ENCODE results near the gene CPNE4. TPM values are rescaled to one million over a fixed set of nuclear protein-coding genes. Genes with fewer than 3 reads are reported as not detected.

The CPNE4 gene
- total and polyA plus RNA-seq, 10 donors, result 0.03 to 3.1 (median 0.91) TPM; not detected in 2

DNA sequence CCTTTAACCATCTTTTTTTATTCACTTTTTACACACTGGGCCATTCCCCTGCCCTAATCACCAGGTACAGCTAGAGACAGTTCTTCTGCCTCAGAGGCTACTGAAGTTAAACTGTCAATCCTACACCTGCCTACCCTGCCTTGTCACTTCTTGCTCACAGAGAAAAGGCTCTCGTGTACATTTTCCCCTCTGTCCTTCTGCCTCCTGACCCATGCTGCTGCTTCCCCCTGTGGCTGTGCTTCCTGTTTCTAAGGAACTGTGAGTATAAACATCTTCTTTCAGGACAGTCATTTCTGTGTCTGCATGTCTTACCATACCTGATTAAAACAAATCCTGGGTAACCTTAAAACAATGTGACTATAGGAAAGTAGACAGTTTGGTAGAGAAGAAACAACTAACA, 295.6 kb downstream of the CPNE4 start:
- 21 to 50% (median 41%) methylated on average over 1 of the region's 1 CpG for WGBS, 5 donors
- TF ChIP-seq, protein P1, sequence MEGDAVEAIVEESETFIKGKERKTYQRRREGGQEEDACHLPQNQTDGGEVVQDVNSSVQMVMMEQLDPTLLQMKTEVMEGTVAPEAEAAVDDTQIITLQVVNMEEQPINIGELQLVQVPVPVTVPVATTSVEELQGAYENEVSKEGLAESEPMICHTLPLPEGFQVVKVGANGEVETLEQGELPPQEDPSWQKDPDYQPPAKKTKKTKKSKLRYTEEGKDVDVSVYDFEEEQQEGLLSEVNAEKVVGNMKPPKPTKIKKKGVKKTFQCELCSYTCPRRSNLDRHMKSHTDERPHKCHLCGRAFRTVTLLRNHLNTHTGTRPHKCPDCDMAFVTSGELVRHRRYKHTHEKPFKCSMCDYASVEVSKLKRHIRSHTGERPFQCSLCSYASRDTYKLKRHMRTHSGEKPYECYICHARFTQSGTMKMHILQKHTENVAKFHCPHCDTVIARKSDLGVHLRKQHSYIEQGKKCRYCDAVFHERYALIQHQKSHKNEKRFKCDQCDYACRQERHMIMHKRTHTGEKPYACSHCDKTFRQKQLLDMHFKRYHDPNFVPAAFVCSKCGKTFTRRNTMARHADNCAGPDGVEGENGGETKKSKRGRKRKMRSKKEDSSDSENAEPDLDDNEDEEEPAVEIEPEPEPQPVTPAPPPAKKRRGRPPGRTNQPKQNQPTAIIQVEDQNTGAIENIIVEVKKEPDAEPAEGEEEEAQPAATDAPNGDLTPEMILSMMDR (IDR thresholded peaks at IDR 0.05 in 8 of 11, conservative IDR thresholded peaks at IDR 0.05 in 3 of 11), result no peak
- TF ChIP-seq POLR2A (IDR thresholded peaks at IDR 0.05), result no peak
- no peak for TF ChIP-seq POLR2AphosphoS5 (IDR thresholded peaks at IDR 0.05)

DNA sequence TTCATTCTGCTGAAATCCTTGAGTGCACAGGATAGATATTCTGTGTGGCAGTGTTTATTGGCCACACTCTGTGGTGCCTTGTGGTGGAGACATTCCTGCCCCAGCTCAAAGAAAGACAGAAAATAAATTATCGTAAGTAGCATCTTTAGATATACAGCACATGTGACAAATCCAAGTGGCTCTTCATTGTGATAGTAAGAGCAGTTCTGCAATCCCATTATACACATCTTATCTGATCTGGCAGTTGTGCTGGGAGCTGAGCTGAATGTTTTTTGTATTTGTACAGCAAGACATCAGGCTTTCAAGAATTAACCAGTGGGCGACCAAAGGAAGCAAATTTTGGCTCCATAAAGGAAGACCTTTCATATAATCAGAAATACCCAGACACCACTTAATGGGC, 296.7 kb downstream of the CPNE4 start:
- Histone ChIP-seq H3K4me3 (no peak overlapping the region), H3K27me3 (replicated peaks in 1 of 7) (no peaks in the 10 kb centered on the region), H3K9me3 (no peaks in the 10 kb centered on the region), H3K36me3 (no peaks in the 10 kb centered on the region), H3K4me1 (no peaks in the 10 kb centered on the region), H3K27ac (no peak overlapping the region)
- intact Hi-C loops (cut with DNase I; ENCODE audit: low total_unique reads), result no loop called here
- TF ChIP-seq POLR2A (IDR thresholded peaks at IDR 0.05), result no peak
- TF ChIP-seq, protein P1 (IDR thresholded peaks at IDR 0.05 in 8 of 11, conservative IDR thresholded peaks at IDR 0.05 in 3 of 11), result no peak
- WGBS, 5 donors, result 72 to 85% (median 82%) methylated on average over 2 of the region's 2 CpGs
- DNase-seq, result no peak

More for the DNA sequence above, 295.6 kb downstream of the CPNE4 start:
- Histone ChIP-seq H3K9me3 (no peaks in the 10 kb centered on the region), H3K4me1 (no peaks in the 10 kb centered on the region), H3K36me3 (no peaks in the 10 kb centered on the region), H3K27me3 (replicated peaks in 1 of 7) (no peaks in the 10 kb centered on the region), H3K27ac (no peak overlapping the region), H3K4me3 (no peak overlapping the region)
- intact Hi-C loops (cut with DNase I; ENCODE audit: low total_unique reads), result no loop called here
- DNase-seq, result no peak

DNA sequence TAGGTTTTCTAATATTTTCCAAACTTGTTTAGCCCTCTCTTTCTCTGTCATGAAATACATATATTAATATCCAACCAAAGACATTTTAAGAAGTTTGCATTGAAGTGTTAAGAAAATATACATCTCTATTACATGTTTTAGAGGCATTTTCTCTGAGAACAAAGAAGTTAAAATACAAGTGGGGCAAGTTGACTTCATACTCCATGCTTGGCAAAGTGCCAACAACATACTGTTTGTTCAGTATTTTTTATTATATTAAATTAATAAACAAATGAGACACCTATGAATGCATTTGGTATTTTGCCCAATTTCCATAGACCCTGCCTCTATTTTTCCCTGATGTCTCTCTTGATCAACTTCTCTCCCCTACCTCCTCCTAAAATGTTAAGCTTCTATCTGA, 299.3 kb downstream of the CPNE4 start:
- no peak overlapping the region for H3K4me3 ChIP-seq
- no peaks in the 10 kb centered on the region for H3K4me1 ChIP-seq
- TF ChIP-seq POLR2AphosphoS5 (IDR thresholded peaks at IDR 0.05) (no peak), POLR2A (IDR thresholded peaks at IDR 0.05) (no peak)
- TF ChIP-seq, protein P1 (IDR thresholded peaks at IDR 0.05 in 8 of 11, conservative IDR thresholded peaks at IDR 0.05 in 3 of 11), result no peak
- H3K27ac ChIP-seq, result no peak overlapping the region
- no peaks in the 10 kb centered on the region for H3K9me3 ChIP-seq
- H3K27me3 ChIP-seq (replicated peaks in 1 of 7), result no peaks in the 10 kb centered on the region
- intact Hi-C loops (cut with DNase I; ENCODE audit: low total_unique reads), result no loop called here
- H3K36me3 ChIP-seq, result no peaks in the 10 kb centered on the region
- DNase-seq, result no peak

DNA sequence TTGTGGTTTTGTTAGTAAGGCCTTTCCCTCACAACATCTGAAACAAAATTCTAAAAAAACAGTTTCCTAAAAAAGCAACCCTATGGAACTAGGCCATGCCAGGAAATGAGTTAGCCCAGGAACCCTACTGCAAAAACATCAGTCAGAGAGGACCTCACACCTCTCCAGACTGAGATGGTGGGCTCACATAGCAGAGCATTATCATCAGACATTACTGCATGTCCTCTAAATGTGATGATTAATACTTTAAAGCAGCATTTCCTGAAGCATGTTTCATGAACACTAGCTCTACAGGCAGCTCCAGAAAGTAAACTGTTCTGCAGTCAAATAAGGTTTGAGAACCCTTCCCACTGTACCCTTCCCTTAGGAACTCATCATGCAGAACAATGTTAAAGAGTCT, 299.7 kb downstream of the CPNE4 start:
- intact Hi-C loops (cut with DNase I; ENCODE audit: low total_unique reads), result no loop called here
- no peaks in the 10 kb centered on the region for H3K27me3 ChIP-seq (replicated peaks in 1 of 7)
- H3K4me3 ChIP-seq, result no peak overlapping the region
- no peak overlapping the region for H3K27ac ChIP-seq
- no peak for DNase-seq
- TF ChIP-seq POLR2A (IDR thresholded peaks at IDR 0.05), result no peak
- TF ChIP-seq POLR2AphosphoS5 (IDR thresholded peaks at IDR 0.05), result no peak
- TF ChIP-seq, protein P1 (IDR thresholded peaks at IDR 0.05 in 8 of 11, conservative IDR thresholded peaks at IDR 0.05 in 3 of 11), result no peak
- H3K4me1 ChIP-seq, result no peaks in the 10 kb centered on the region
- H3K9me3 ChIP-seq, result no peaks in the 10 kb centered on the region
- no peaks in the 10 kb centered on the region for H3K36me3 ChIP-seq
